H9 (cell line): ENCODE measurements around the gene ERC2. TPM values are rescaled to one million over a fixed set of nuclear protein-coding genes. Genes with fewer than 3 reads are reported as not detected.

ENCODE experiments used
- DNase-seq: peaks from one replicate; pipeline ENCODE4 v3.0.0-alpha.2; 2017
- H2AFZ ChIP-seq: one replicate; pipeline ENCODE4 v1.6.1; 2013; ENCODE audit warnings: mild to moderate bottlenecking, low read length, control low read depth, moderate library complexity
- H2AK5ac ChIP-seq: 2 replicates; pipeline ENCODE4 v1.6.1; 2013; ENCODE audit warnings: low read length, control low read depth, mixed read lengths; ENCODE audit not compliant: insufficient read length
- H2BK120ac ChIP-seq: one replicate; pipeline ENCODE4 v1.6.1; 2013; ENCODE audit warnings: low read depth, mild to moderate bottlenecking, low read length, control low read depth, inconsistent platforms; ENCODE audit not compliant: poor library complexity, severe bottlenecking
- H2BK12ac ChIP-seq: 2 replicates; pipeline ENCODE4 v1.6.1; 2013; ENCODE audit warnings: low read length, control low read depth, mixed read lengths, low read depth; ENCODE audit not compliant: insufficient read length
- H2BK15ac ChIP-seq: 2 replicates; pipeline ENCODE4 v1.6.1; 2013; ENCODE audit warnings: low read depth, low read length, control low read depth
- H2BK20ac ChIP-seq: one replicate; pipeline ENCODE4 v1.6.1; 2013; ENCODE audit warnings: low read depth, mild to moderate bottlenecking, low read length, control low read depth, inconsistent platforms; ENCODE audit not compliant: poor library complexity, severe bottlenecking
- H2BK5ac ChIP-seq: 2 replicates; pipeline ENCODE4 v1.6.1; 2013; ENCODE audit warnings: low read length, control low read depth, mixed read lengths; ENCODE audit not compliant: insufficient read length
- H3K14ac ChIP-seq: 2 replicates; pipeline ENCODE4 v1.6.1; 2013; ENCODE audit warnings: low read length, control low read depth; ENCODE audit not compliant: insufficient read depth
- H3K18ac ChIP-seq: 2 replicates; pipeline ENCODE4 v1.6.1; 2013; ENCODE audit warnings: low read depth, mild to moderate bottlenecking, mixed read lengths, low read length, control low read depth; ENCODE audit not compliant: insufficient read length
- H3K23ac ChIP-seq: 2 replicates; pipeline ENCODE4 v1.6.1; 2013; ENCODE audit warnings: low read length, control low read depth, mixed read lengths, low read depth; ENCODE audit not compliant: insufficient read length
- H3K23me2 ChIP-seq: 2 replicates; pipeline ENCODE4 v1.6.1; 2013; ENCODE audit warnings: low read depth, mild to moderate bottlenecking, mixed read lengths, low read length, control low read depth; ENCODE audit not compliant: insufficient read length, poor library complexity, severe bottlenecking
- H3K27ac ChIP-seq: 2 replicates; pipeline ENCODE4 v1.5.1; 2013; ENCODE audit warnings: low read length, control low read depth, mixed read lengths, low read depth; ENCODE audit not compliant: insufficient read length
- H3K27me3 ChIP-seq: 2 replicates; pipeline ENCODE4 v1.6.1; 2013; ENCODE audit warnings: low read length, control low read depth, inconsistent platforms; ENCODE audit not compliant: insufficient read depth
- H3K4ac ChIP-seq: 2 replicates; pipeline ENCODE4 v1.6.1; 2013; ENCODE audit warnings: low read depth, mild to moderate bottlenecking, control low read depth, inconsistent platforms, low read length, moderate library complexity
- H3K4me1 ChIP-seq: 2 replicates; pipeline ENCODE4 v1.6.1; 2013; ENCODE audit warnings: low read length, control low read depth, inconsistent platforms; ENCODE audit not compliant: insufficient read depth
- H3K4me2 ChIP-seq: 2 replicates; pipeline ENCODE4 v1.6.1; 2013; ENCODE audit warnings: low read length, control low read depth, mixed read lengths; ENCODE audit not compliant: insufficient read length, insufficient read depth
- H3K56ac ChIP-seq: 2 replicates; pipeline ENCODE4 v1.6.1; 2013; ENCODE audit warnings: low read depth, mild to moderate bottlenecking, mixed read lengths, low read length, control low read depth; ENCODE audit not compliant: insufficient read length
- H3K79me1 ChIP-seq: 2 replicates; pipeline ENCODE4 v1.6.1; 2013; ENCODE audit warnings: low read depth, mild to moderate bottlenecking, moderate library complexity, low read length, control low read depth, inconsistent platforms; ENCODE audit not compliant: insufficient read depth, poor library complexity, severe bottlenecking
- H3K79me2 ChIP-seq: 2 replicates; pipeline ENCODE4 v1.6.1; 2013; ENCODE audit warnings: low read length, control low read depth, inconsistent platforms; ENCODE audit not compliant: insufficient read depth
- H3K9ac ChIP-seq: 2 replicates; pipeline ENCODE4 v1.6.1; 2013; ENCODE audit warnings: low read length, control low read depth, mixed read lengths; ENCODE audit not compliant: insufficient read length; ENCODE audit errors: extremely low read depth
- H3K9me3 ChIP-seq: one replicate; pipeline ENCODE4 v1.6.1; 2013; ENCODE audit warnings: low read depth, low read length, inconsistent platforms; ENCODE audit not compliant: control insufficient read depth
- H3T11ph ChIP-seq: one replicate; pipeline ENCODE4 v1.6.1; 2013; ENCODE audit warnings: mild to moderate bottlenecking, low read length, control low read depth, inconsistent platforms
- H4K20me1 ChIP-seq: one replicate; pipeline ENCODE4 v1.6.1; 2013; ENCODE audit not compliant: control insufficient read depth, insufficient read length, insufficient read depth
- H4K5ac ChIP-seq: 2 replicates; pipeline ENCODE4 v1.6.1; 2013; ENCODE audit warnings: low read depth, mild to moderate bottlenecking, mixed read lengths, low read length, control low read depth; ENCODE audit not compliant: insufficient read length
- H4K8ac ChIP-seq: replicated peaks from 2 replicates; pipeline ENCODE4 v1.6.1; 2013; ENCODE audit warnings: low read length, control low read depth, mixed read lengths, low read depth; ENCODE audit not compliant: insufficient read length
- H4K91ac ChIP-seq: 2 replicates; pipeline ENCODE4 v1.6.1; 2013; ENCODE audit warnings: low read depth, mild to moderate bottlenecking, moderate library complexity, mixed read lengths, low read length, control low read depth; ENCODE audit not compliant: insufficient read length
- H3K27ac Mint-ChIP-seq, 3 experiments: 2 replicates in 2 of 3; 3 replicates in 1 of 3; pipeline ENCODE4 v1.8.0; 2020 to 2021; ENCODE audit warnings: mixed read lengths in 3 of 3, mild to moderate bottlenecking in 1 of 3, moderate library complexity in 1 of 3
- H3K27me3 Mint-ChIP-seq: 2 replicates; pipeline ENCODE4 v1.8.0; 2021; ENCODE audit warnings: low read depth, mild to moderate bottlenecking, moderate library complexity, mixed read lengths
- H3K36me3 Mint-ChIP-seq, 3 experiments: 2 replicates in 2 of 3; 3 replicates in 1 of 3; pipeline ENCODE4 v1.8.0; 2020 to 2021; ENCODE audit warnings: low read depth in 3 of 3, mixed read lengths in 3 of 3; ENCODE audit not compliant: insufficient read depth in 1 of 3
- H3K4me1 Mint-ChIP-seq, 2 experiments: 2 replicates each; pipeline ENCODE4 v1.8.0; 2020; ENCODE audit warnings: mixed read lengths in 2 of 2
- H3K4me3 Mint-ChIP-seq, 2 experiments: 2 replicates in 1 of 2; 3 replicates in 1 of 2; pipeline ENCODE4 v1.8.0; 2020 to 2021; ENCODE audit warnings: mild to moderate bottlenecking in 2 of 2, mixed read lengths in 2 of 2, moderate library complexity in 1 of 2
- H3K9me3 Mint-ChIP-seq, 2 experiments: 2 replicates in 1 of 2; 3 replicates in 1 of 2; pipeline ENCODE4 v1.8.0; 2020; ENCODE audit warnings: mild to moderate bottlenecking in 2 of 2, mixed read lengths in 2 of 2, moderate library complexity in 1 of 2
- CTCF ChIP-seq: fragments of 200-600 bp; sonication (generic); conservative IDR thresholded peaks from 3 replicates; pipeline ENCODE4 v1.8.0; 2021; ENCODE audit warnings: antibody characterized with exemption, mild to moderate bottlenecking
- WGBS: extraction: QIAGEN DNeasy Blood & Tissue Kit; methylation state at CpG from one replicate; pipeline ENCODE4 v1.1.7; 2013; ENCODE audit warnings: missing lambda C conversion rate, low lambda C conversion rate, mixed read lengths; ENCODE audit not compliant: insufficient read length; ENCODE audit errors: extremely low coverage; 5-methylcytosine and 5-hydroxymethylcytosine counted together
- total RNA-seq: library from RNA; stranded (reverse); gene quantifications from 2 replicates; pipeline ENCODE4 v1.2.1, GENCODE V29; 2021

The ERC2 gene
- total RNA-seq, 1 experiment from 2014 or later: 15.4 TPM

DNA sequence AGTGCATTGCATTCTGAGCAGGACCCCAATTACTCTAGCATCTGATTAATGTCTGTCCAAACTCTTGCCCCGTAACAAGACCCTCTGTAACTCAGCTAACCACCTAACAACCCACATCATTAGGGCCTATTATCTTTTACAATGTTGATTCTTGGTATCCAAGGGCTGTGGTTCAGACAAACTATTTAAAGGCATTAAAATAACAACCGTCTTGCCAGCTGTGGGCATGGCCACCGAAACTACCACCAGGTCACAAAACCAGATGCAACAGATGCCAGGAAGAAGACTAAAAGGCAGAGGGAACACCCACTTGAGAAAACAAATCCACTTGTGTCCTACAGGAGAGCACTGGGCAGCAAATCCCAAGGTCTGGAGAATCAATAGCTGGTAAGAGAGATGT is 262.9 kb downstream of the ERC2 start:
- Mint-ChIP-seq H3K27me3 (no peaks in the 10 kb centered on the region), H3K9me3 (no peaks in the 10 kb centered on the region), H3K36me3 (no peaks in the 10 kb centered on the region), H3K4me1 (peaks cover 9 to 13% of the 10 kb centered on the region in 2 experiments), H3K4me3 (no peak overlapping the region), H3K27ac (peak overlapping the region in 1 of 3 experiments; percentile 1; a peak in 1 of 7 replicates)
- H3K27me3 ChIP-seq: no peaks in the 10 kb centered on the region
- no peak overlapping the region for H3K18ac ChIP-seq
- no peak overlapping the region for H2BK20ac ChIP-seq
- H3K23me2 ChIP-seq: no peaks in the 10 kb centered on the region
- H3K4me1 ChIP-seq: peaks cover 5% of the 10 kb centered on the region; the same call in 1 of the 2 replicates
- no peak overlapping the region for H3K4me2 ChIP-seq
- H3K14ac ChIP-seq: no peak overlapping the region
- H2BK120ac ChIP-seq: no peak overlapping the region
- no peak overlapping the region for H2AFZ ChIP-seq
- H4K20me1 ChIP-seq: no peaks in the 10 kb centered on the region
- no CpG with 5 or more reads among the region's 3 CpGs for WGBS
- no peak overlapping the region for H3K56ac ChIP-seq
- H3T11ph ChIP-seq: no peak overlapping the region
- no peak overlapping the region for H2BK12ac ChIP-seq
- H2BK5ac ChIP-seq: no peak overlapping the region
- no peak overlapping the region for H4K5ac ChIP-seq
- H2AK5ac ChIP-seq: no peak overlapping the region
- H3K79me1 ChIP-seq: no peaks in the 10 kb centered on the region
- H3K9me3 ChIP-seq: no peaks in the 10 kb centered on the region
- H4K8ac ChIP-seq: no peak overlapping the region
- no peak for TF ChIP-seq CTCF
- H3K79me2 ChIP-seq: no peaks in the 10 kb centered on the region
- DNase-seq: no peak
- H4K91ac ChIP-seq: no peak overlapping the region
- H3K23ac ChIP-seq: no peak overlapping the region
- no peak overlapping the region for H3K4ac ChIP-seq
- no peak overlapping the region for H3K27ac ChIP-seq
- H2BK15ac ChIP-seq: no peak overlapping the region
- no peak overlapping the region for H3K9ac ChIP-seq
